Measurements from ENCODE around the gene AIG1. TPM values are rescaled to one million over a fixed set of nuclear protein-coding genes. Genes with fewer than 3 reads are reported as not detected.
"Not testable (repeated sequence)": the region's sequence is repeated elsewhere in the genome, so short reads cannot be mapped to it uniquely, and the experiment has no call there.

The AIG1 gene
- total RNA-seq, 2 experiments from 2014 or later, result 7.4 to 8.4 TPM

- Mint-ChIP-seq H3K9me3 (no peaks in the 10 kb centered on the region), H3K27me3 (no peaks in the 10 kb centered on the region), H3K36me3 (ENCODE audit: low read depth) (peaks cover 51% of the 10 kb centered on the region), H3K27ac (no peak overlapping the region), H3K4me1 (ENCODE audit: low read depth) (no peaks in the 10 kb centered on the region), H3K4me3 (no peak overlapping the region)
- intact Hi-C loops (cut with DNase I, micrococcal nuclease), result no loop called here
- Histone ChIP-seq H3K4me3 (ENCODE audit: low read length) (no peak overlapping the region), H3K36me3 (ENCODE audit: insufficient read depth, low read length) (no peaks in the 10 kb centered on the region), H3K27me3 (ENCODE audit: control insufficient read depth in 1 of 2, insufficient read depth in 2 of 2, low read length in 2 of 2) (no peaks in the 10 kb centered on the region), H3K27ac (ENCODE audit: low read depth in 1 of 2, low read length in 2 of 2) (no peak overlapping the region), H3K4me1 (ENCODE audit: insufficient read depth, low read length) (no peaks in the 10 kb centered on the region), H3K9me3 (ENCODE audit: control insufficient read depth in 1 of 2, insufficient read depth in 1 of 2, low read length in 2 of 2) (no peaks in the 10 kb centered on the region)
- no peak for DNase-seq
- no peak for ATAC-seq (ENCODE audit: poor library complexity)
- ChIA-PET POLR2A (no interaction called here), CTCF (no interaction called here)
- no peak for TF ChIP-seq CTCF (IDR thresholded peaks at IDR 0.05)
These were observed 106.5 kb downstream of the AIG1 start for GRCh38 chr6:143167224-143167623.

GRCh38 chr6:143168396-143168816, 107.7 kb downstream of the AIG1 start:
- H3K27ac ChIP-seq (ENCODE audit: low read depth in 1 of 2, low read length in 2 of 2); H3K9me3 Mint-ChIP-seq; intact Hi-C loops (cut with DNase I, micrococcal nuclease); POLR2A ChIA-PET; DNase-seq; H3K4me3 ChIP-seq (ENCODE audit: low read length); H3K4me3 Mint-ChIP-seq; ATAC-seq (ENCODE audit: poor library complexity); H3K36me3 ChIP-seq (ENCODE audit: insufficient read depth, low read length); H3K4me1 Mint-ChIP-seq (ENCODE audit: low read depth); H3K27me3 ChIP-seq (ENCODE audit: control insufficient read depth in 1 of 2, insufficient read depth in 2 of 2, low read length in 2 of 2); H3K27ac Mint-ChIP-seq; H3K4me1 ChIP-seq (ENCODE audit: insufficient read depth, low read length); H3K27me3 Mint-ChIP-seq; H3K9me3 ChIP-seq (ENCODE audit: control insufficient read depth in 1 of 2, insufficient read depth in 1 of 2, low read length in 2 of 2); CTCF ChIA-PET: not testable (repeated sequence)
- peaks cover 61% of the 10 kb centered on the region for H3K36me3 Mint-ChIP-seq (ENCODE audit: low read depth)

- TF ChIP-seq CTCF (IDR thresholded peaks at IDR 0.05), result no peak
- no peak for ATAC-seq (ENCODE audit: poor library complexity)
- no peaks in the 10 kb centered on the region for H3K27me3 ChIP-seq (ENCODE audit: control insufficient read depth in 1 of 2, insufficient read depth in 2 of 2, low read length in 2 of 2)
- no peaks in the 10 kb centered on the region for H3K4me1 Mint-ChIP-seq (ENCODE audit: low read depth)
- H3K4me1 ChIP-seq (ENCODE audit: insufficient read depth, low read length), result no peaks in the 10 kb centered on the region
- CTCF ChIA-PET, result no interaction called here
- no peak overlapping the region for H3K4me3 ChIP-seq (ENCODE audit: low read length)
- H3K27me3 Mint-ChIP-seq, result no peaks in the 10 kb centered on the region
- H3K27ac ChIP-seq (ENCODE audit: low read depth in 1 of 2, low read length in 2 of 2), result no peak overlapping the region
- peaks cover 0 to 4% of the 10 kb centered on the region in 2 experiments for H3K9me3 ChIP-seq (ENCODE audit: control insufficient read depth in 1 of 2, insufficient read depth in 1 of 2, low read length in 2 of 2)
- DNase-seq, result no peak
- POLR2A ChIA-PET, result no interaction called here
- H3K9me3 Mint-ChIP-seq, result peaks cover 3% of the 10 kb centered on the region
- no peak overlapping the region for H3K4me3 Mint-ChIP-seq
- no peak overlapping the region for H3K27ac Mint-ChIP-seq
- intact Hi-C loops (cut with DNase I, micrococcal nuclease), result no loop called here
- H3K36me3 Mint-ChIP-seq (ENCODE audit: low read depth), result peaks cover 69% of the 10 kb centered on the region
- no peaks in the 10 kb centered on the region for H3K36me3 ChIP-seq (ENCODE audit: insufficient read depth, low read length)
These were observed 108.8 kb downstream of the AIG1 start for GRCh38 chr6:143169440-143169839.

- intact Hi-C loops (cut with DNase I, micrococcal nuclease), result no loop called here
- ChIA-PET CTCF (no interaction called here), POLR2A (no interaction called here)
- Histone ChIP-seq H3K36me3 (ENCODE audit: insufficient read depth, low read length) (no peaks in the 10 kb centered on the region), H3K27ac (ENCODE audit: low read depth in 1 of 2, low read length in 2 of 2) (no peak overlapping the region), H3K4me1 (ENCODE audit: insufficient read depth, low read length) (no peaks in the 10 kb centered on the region), H3K27me3 (ENCODE audit: control insufficient read depth in 1 of 2, insufficient read depth in 2 of 2, low read length in 2 of 2) (no peaks in the 10 kb centered on the region), H3K9me3 (ENCODE audit: control insufficient read depth in 1 of 2, insufficient read depth in 1 of 2, low read length in 2 of 2) (peaks cover 0 to 19% of the 10 kb centered on the region in 2 experiments), H3K4me3 (ENCODE audit: low read length) (no peak overlapping the region)
- peaks cover 9% of the 10 kb centered on the region for H3K9me3 Mint-ChIP-seq
- no peaks in the 10 kb centered on the region for H3K27me3 Mint-ChIP-seq
- TF ChIP-seq CTCF (IDR thresholded peaks at IDR 0.05), result no peak
- peaks cover 89% of the 10 kb centered on the region for H3K36me3 Mint-ChIP-seq (ENCODE audit: low read depth)
- H3K4me1 Mint-ChIP-seq (ENCODE audit: low read depth), result no peaks in the 10 kb centered on the region
- DNase-seq (no peak), ATAC-seq (ENCODE audit: poor library complexity) (no peak)
- H3K27ac Mint-ChIP-seq, result no peak overlapping the region
- H3K4me3 Mint-ChIP-seq, result no peak overlapping the region
These were observed 113.8 kb downstream of the AIG1 start for GRCh38 chr6:143174516-143174915.
